Progenitor cell of endocrine pancreas (in vitro differentiated cells): ENCODE measurements around the gene CCL22. TPM values are rescaled to one million over a fixed set of nuclear protein-coding genes. Genes with fewer than 3 reads are reported as not detected.

ENCODE experiments used
- DNase-seq: peaks from one replicate; pipeline ENCODE4 v3.0.0; 2021; ENCODE audit warnings: low spot score; ENCODE audit not compliant: unreplicated experiment
- H3K27ac Mint-ChIP-seq: 2 replicates; pipeline ENCODE4 v1.8.0; 2021; ENCODE audit warnings: mild to moderate bottlenecking, moderate library complexity, mixed read lengths
- H3K27me3 Mint-ChIP-seq: 2 replicates; pipeline ENCODE4 v1.8.0; 2021; ENCODE audit warnings: mixed read lengths
- H3K36me3 Mint-ChIP-seq: 2 replicates; pipeline ENCODE4 v1.8.0; 2022; ENCODE audit warnings: mixed read lengths; ENCODE audit not compliant: insufficient read depth
- H3K4me1 Mint-ChIP-seq: 2 replicates; pipeline ENCODE4 v1.8.0; 2021; ENCODE audit warnings: low read depth, mixed read lengths
- H3K4me3 Mint-ChIP-seq: 2 replicates; pipeline ENCODE4 v1.8.0; 2021; ENCODE audit warnings: low read depth, mild to moderate bottlenecking, moderate library complexity, mixed read lengths
- H3K9me3 Mint-ChIP-seq: 2 replicates; pipeline ENCODE4 v1.8.0; 2021; ENCODE audit warnings: low read depth, mixed read lengths
- CTCF ChIP-seq: fragments of 200-600 bp; sonication (generic); IDR thresholded peaks from one replicate; pipeline ENCODE4 v1.5.0; 2021; ENCODE audit warnings: antibody characterized with exemption, mild to moderate bottlenecking; ENCODE audit not compliant: unreplicated experiment
- total RNA-seq: library from RNA; stranded (reverse); gene quantifications from 2 replicates; pipeline ENCODE4 v1.2.1, GENCODE V29; 2021

The CCL22 gene
- total RNA-seq, 1 donor from 2014 or later, result not detected

GRCh38 chr16:57361404-57361803, 2.8 kb downstream of the CCL22 start:
- H3K36me3 Mint-ChIP-seq, result no peaks in the 10 kb centered on the region
- no peaks in the 10 kb centered on the region for H3K9me3 Mint-ChIP-seq
- no peak for TF ChIP-seq CTCF
- no peak overlapping the region for H3K27ac Mint-ChIP-seq
- no peak for DNase-seq
- peaks cover 2% of the 10 kb centered on the region for H3K4me1 Mint-ChIP-seq
- H3K27me3 Mint-ChIP-seq, result peaks cover 9% of the 10 kb centered on the region
- H3K4me3 Mint-ChIP-seq, result no peak overlapping the region

GRCh38 chr16:57364143-57364542, 5.6 kb downstream of the CCL22 start:
- H3K4me1 Mint-ChIP-seq, result peaks cover 2% of the 10 kb centered on the region
- TF ChIP-seq CTCF, result no peak
- H3K36me3 Mint-ChIP-seq, result no peaks in the 10 kb centered on the region
- H3K4me3 Mint-ChIP-seq, result no peak overlapping the region
- peaks cover 10% of the 10 kb centered on the region for H3K27me3 Mint-ChIP-seq
- no peak for DNase-seq
- no peaks in the 10 kb centered on the region for H3K9me3 Mint-ChIP-seq
- no peak overlapping the region for H3K27ac Mint-ChIP-seq

DNA sequence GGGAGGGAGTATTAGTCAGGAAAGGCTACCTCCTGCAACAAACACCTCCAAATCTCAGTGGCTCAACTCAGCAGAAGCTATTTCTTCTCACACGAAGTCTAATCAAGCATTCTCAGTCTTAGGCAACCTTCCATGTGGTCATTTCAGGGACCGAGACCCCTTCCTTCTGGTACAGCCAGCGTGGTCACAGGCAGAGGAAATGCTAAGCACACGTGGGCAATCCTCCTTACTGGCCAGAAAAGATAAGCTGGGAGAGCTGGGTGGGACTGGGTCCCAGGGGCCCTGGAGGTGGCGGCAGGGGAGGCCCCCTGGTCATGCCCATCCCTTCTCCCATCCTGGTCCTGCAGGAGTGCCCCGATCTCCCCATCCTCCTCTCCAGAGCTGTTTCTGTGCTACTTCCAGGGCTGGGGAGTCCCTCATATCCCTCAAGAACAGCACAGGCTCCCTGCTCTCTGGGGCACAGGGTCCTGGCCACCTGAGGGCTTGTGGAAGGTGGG, 8.0 kb downstream of the CCL22 start:
- no peak for DNase-seq
- Mint-ChIP-seq H3K4me1 (peaks cover 2% of the 10 kb centered on the region), H3K9me3 (no peaks in the 10 kb centered on the region), H3K36me3 (no peaks in the 10 kb centered on the region), H3K4me3 (no peak overlapping the region), H3K27ac (no peak overlapping the region), H3K27me3 (peaks cover 10% of the 10 kb centered on the region)
- TF ChIP-seq CTCF, result no peak

- Mint-ChIP-seq H3K27me3 (peaks cover 10% of the 10 kb centered on the region), H3K9me3 (no peaks in the 10 kb centered on the region), H3K36me3 (no peaks in the 10 kb centered on the region), H3K4me1 (peaks cover 2% of the 10 kb centered on the region), H3K4me3 (no peak overlapping the region), H3K27ac (no peak overlapping the region)
- TF ChIP-seq CTCF, result no peak
- no peak for DNase-seq
Measured at GRCh38 chr16:57367116-57367752, 8.7 kb downstream of the CCL22 start.

- peaks cover 4% of the 10 kb centered on the region for H3K27me3 Mint-ChIP-seq
- DNase-seq, result no peak
- TF ChIP-seq CTCF, result no peak
- no peaks in the 10 kb centered on the region for H3K36me3 Mint-ChIP-seq
- H3K9me3 Mint-ChIP-seq, result no peaks in the 10 kb centered on the region
- H3K27ac Mint-ChIP-seq, result no peak overlapping the region
- peaks cover 10% of the 10 kb centered on the region for H3K4me1 Mint-ChIP-seq
- H3K4me3 Mint-ChIP-seq, result no peak overlapping the region
Measured at GRCh38 chr16:57371494-57372371, 13.2 kb downstream of the CCL22 start.
